NCI-H2227 (cell line): Measurements from ENCODE around the gene GRM5.
"Not testable (repeated sequence)": the region's sequence is repeated elsewhere in the genome, so short reads cannot be mapped to it uniquely, and the experiment has no call there.

Experiments
- DNase-seq: peaks from one replicate; lab custom pipeline; 2025; ENCODE audit not compliant: unreplicated experiment; lab: John Stamatoyannopoulos, UW

GRM5 gene

GRCh38 chr11:88544656-88545280, 521.0 kb downstream of the GRM5 start:
- DNase-seq = no peak

- DNase-seq = no peak
These were observed 521.7 kb downstream of the GRM5 start for GRCh38 chr11:88543902-88544655.

GRCh38 chr11:88541006-88541405, 524.8 kb downstream of the GRM5 start:
- no peak for DNase-seq

- DNase-seq = no peak
These were observed 527.7 kb downstream of the GRM5 start for GRCh38 chr11:88538098-88538497.

DNA sequence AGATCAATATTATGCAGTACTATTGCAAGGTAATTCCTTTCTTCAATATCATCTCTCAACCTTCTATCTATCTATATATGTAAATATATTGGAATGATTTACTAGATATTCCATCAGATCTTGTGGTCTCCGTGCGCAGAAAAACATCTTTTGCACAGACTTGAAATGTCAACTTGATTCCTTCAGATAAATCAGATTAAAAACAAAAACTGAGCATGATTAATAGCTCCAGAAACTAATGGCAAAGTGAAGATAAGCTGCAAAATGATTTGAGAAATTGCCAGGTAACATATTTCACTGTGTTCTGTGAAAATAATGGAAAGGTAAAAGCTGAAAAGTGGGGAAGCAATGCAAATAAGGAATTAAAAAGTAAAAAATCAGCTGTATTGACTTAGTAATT, 528.2 kb downstream of the GRM5 start:
- DNase-seq = no peak

DNA sequence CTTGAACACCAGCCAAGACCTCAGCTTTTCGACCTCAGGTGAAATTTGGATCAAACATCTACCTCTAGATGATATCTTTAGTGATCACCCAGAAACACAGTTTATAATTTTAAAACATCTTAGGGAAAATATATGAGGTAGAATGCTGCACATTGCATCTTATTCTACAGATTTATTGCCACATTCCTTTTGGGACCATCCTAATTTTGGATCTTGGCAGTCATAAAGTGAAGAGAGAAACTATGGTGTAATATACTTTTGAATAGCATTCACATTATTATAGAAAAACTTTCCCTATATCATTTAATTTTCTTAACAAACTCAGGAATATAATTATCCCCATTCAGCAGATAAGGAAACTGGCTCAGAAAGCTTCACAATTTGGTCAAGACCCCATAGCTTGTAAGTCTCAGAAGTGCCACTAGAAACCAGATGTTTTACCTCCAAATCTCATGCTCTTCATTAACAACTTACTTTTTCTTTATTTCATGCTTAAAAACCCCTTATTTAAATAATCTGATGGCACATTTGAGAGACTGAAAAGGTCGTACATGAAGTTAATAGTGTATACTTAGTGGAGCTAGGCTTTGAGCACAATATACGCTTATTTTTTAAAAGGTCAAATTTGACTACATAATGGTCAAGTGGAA, 529.0 kb downstream of the GRM5 start:
- DNase-seq = no peak

DNA sequence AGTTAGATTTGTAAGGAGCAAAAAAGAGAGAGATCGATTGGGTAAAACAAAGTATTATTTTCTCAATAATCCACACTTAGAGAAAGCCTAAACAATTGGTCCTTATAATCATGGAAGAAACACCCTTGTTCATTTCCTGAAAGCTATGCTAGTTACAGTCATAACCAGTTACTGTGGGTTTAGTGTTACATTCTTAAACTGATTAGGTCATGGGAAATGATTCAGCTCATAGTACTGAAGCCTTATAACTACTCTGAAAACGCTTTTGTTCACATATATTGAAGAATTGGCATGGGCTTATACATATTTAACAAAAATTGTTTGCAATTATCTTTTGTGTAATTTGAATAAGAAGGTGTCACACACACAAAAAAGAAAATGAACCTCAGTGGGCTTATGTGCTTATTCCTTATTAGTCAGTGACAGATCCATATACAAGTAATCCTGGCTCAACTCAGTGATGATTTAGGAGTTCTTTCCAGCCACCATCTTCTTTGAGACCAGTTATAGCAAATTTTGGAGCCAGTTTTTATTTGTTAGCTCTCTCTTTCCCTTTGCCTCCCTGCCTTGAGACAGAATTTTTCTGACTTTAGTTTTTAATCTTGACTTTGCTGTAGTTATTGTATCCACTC, 529.8 kb downstream of the GRM5 start:
- DNase-seq = no peak

DNA sequence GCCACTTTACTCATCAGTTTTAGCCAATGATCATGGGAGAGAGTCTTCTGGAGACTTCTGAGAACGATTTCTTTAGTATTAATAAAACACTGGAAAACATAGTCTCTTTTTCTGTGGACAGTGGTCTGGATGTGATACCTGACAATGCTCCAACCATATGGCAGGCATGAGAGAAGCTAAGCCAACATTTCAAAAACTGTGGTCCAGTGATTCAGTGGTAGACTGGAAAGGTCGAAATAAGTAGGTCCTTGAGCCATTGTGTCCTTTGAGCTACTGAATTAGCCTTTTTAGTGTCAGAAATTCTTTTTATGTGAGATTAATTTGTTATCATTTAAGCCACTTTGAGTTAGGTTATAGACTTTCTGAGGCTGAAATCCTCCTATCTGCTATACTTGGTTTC, 530.5 kb downstream of the GRM5 start:
- DNase-seq = no peak

DNA sequence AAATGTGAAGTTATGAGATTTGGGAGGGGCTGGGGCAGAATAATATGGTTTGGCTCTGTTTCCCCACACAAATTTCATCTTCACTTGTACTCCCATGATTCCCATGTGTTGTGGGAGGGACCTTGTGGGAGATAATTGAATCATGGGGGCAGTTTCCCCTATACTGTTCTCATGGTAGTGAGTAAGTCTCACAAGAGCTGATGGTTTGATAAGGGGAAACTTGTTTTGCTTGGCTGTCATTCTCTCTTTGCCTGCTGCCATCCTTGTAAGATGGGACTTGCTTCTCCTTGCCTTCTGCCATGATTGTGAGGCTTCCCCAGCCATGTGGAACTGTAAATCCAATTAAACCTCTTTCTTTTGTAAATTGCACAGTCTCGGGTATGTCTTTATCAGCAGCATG, 531.1 kb downstream of the GRM5 start:
- DNase-seq = not testable (repeated sequence)

- no peak for DNase-seq
These were observed 531.6 kb downstream of the GRM5 start for GRCh38 chr11:88534185-88534584.

DNA sequence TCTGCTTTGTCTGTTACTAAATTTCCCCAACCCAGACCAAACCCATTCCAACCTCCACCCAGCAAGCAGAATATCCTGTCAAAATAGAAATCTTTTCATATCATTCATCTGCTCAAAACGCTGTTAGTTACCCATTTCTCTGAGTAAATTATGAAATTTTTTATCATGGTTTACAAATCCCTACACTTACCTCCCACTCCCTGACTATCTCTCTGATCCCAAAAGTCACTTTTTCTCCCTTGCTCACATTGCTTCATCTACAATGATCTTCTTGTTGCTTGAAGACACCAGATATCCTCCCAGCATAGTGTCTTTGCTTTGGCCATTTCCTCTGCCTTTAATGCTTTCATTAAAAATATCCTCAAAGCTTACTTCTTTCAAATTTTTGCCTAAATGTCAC, 532.8 kb downstream of the GRM5 start:
- DNase-seq = no peak

DNA sequence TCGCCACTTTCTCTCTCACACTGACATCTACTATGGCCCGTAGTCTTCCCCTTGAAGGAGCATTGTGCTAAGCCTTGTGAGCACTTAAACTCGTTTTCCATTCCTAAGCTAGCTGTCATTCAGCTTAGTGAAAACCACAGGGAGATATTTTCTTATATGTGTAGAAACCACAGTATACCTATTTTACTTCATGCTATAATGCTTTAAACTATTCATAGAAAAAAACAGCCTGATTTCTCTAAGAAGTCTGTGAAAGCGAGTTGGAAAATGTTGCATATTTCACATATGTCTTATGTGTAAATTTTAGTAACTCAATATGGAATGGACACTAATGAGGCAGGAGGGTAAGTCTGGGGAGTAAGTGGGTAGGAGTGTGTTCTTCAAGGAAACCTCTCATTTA, 534.0 kb downstream of the GRM5 start:
- no peak for DNase-seq

GRCh38 chr11:88529426-88529825, 536.4 kb downstream of the GRM5 start:
- no peak for DNase-seq

DNA sequence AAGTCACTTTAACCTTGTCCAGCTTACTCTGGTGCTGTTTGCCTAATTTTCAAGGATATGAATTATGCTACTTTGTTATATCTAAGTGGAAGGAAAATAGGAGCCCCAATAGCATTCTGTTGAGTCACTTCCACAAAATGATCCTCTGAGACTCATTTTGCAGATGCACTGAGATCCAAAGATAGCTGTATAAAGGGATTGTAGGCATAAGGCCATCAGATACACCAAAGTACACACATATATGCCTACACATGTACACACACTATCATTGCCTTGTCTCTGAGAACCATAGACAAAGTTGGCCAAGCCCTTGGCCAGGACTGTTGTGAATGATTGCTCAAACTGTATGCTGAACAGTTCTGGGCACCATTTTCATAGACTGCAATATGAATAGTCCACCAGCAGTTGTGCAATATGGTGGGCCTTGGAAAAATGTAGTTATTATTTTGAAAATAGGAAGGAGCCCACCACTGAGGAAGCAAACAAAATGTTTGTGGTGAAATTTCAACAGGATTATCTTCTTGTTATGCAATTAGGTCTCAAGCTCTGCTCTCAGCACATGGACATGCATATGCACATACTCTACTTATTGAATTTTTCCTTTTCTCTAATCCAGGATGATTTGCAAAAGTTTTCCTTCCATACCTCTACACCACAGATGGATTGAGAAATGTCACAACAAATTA, 542.3 kb downstream of the GRM5 start:
- DNase-seq = no peak

DNA sequence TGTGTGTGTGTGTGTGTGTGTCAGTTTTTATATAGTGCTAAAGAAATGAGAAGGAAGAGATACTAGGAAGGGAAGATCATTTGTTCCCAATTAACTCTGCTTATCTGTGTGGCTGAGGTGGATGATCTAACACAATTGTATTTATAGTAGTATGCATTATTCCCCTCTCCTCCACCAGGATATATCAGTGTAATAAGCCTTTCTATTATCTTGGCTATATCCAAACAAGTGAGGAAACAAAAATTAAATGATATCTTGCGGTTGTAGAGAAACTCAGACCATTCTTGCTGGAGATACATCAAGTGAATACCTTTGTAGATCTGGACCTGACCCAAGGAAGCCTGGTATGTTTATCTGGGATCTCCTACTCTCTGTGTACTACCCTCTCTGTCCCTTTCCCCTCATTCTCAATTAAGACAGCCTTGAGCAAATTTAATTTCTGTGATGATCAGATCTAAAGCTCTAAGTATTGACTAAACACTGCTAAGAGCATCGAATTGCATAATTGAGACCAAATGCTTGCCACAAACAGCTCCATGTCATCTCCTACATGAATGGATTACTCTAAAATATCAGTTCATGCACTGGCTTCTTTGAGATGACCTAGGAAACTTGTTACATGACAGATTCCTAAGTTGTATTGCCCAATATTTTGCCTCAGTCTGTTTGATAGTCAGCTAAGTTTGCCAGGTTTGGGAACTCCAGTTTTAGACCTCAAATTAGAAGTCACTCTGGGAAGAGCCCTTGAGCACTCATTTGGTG, 543.0 kb downstream of the GRM5 start:
- DNase-seq = no peak

GRCh38 chr11:88521799-88522201, 544.0 kb downstream of the GRM5 start:
- DNase-seq = no peak

GRCh38 chr11:88521399-88521798, 544.4 kb downstream of the GRM5 start:
- no peak for DNase-seq

DNA sequence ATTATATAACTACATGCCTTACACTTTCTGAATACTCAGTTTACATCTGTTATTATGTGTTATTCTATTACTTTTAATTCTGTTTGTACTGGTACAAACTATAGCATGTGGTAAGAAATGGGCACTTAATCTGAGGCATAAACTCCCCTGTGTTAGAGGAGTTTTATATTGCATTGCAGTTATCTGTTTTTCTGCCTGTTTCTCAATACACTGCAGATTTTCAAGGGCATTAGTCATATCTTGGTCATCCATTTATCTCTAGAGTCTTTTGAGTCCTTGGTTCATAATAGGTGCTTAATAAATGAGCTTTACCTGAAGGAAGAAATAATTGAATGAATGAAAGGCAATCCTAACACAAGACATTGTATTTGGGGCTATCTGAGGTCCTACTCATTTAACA, 545.4 kb downstream of the GRM5 start:
- no peak for DNase-seq

GRCh38 chr11:88515002-88515401, 550.8 kb downstream of the GRM5 start:
- DNase-seq = no peak

DNA sequence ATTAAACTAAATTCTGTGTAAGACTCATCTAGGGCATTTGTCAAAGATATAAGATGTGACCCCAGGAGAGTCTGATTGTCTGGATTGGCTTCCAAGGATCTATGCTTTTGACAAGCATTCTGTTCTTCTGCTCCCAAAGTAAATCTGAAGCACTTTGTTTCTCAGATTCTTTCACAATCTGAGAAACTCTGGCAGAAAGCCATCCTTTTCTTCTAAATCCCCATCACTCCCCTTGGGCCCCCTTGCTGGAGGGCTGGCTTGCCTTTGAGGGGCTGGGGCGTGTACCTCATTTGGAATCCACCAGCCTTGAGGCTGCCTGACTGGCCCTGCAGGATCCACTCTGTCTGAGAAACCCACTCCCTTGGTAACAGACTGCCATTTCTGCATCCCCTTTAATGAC, 554.8 kb downstream of the GRM5 start:
- DNase-seq = no peak
